Common myeloid progenitor, CD34-positive (primary cell): ENCODE data around the gene BCAP29.
A peak's percentile ranks its signal among the peaks of the same experiment; 100 is the strongest.
"Not testable (repeated sequence)": the region's sequence is repeated elsewhere in the genome, so short reads cannot be mapped to it uniquely, and the experiment has no call there.

Experiments
- CTCF ChIA-PET: fragments of 350-600 bp; sonication (Branson Sonifier 250); formaldehyde crosslinking; loops from one replicate; lab custom pipeline; 2021; ENCODE audit warnings: antibody characterized with exemption; lab: Charles Lee
- POLR2A ChIA-PET: fragments of 350-600 bp; sonication (Branson Sonifier 250); formaldehyde crosslinking; loops from one replicate; lab custom pipeline; 2021; ENCODE audit warnings: antibody characterized with exemption; lab: Charles Lee
- DNase-seq, 3 donors: peaks; one replicate each; pipeline versions ENCODE4 v3.0.0 to v3.0.0-alpha.2; 2013
- H3K27ac ChIP-seq, 2 experiments: 1 replicate in 1 of 2; 2 replicates in 1 of 2; pipeline ENCODE4 v1.7.0; 2013; ENCODE audit warnings: inconsistent platforms in 2 of 2, low read length in 2 of 2, mild to moderate bottlenecking in 2 of 2, low read depth in 1 of 2, moderate library complexity in 1 of 2; ENCODE audit not compliant: severe bottlenecking in 2 of 2, insufficient read depth in 1 of 2, poor library complexity in 1 of 2
- H3K27me3 ChIP-seq, 5 experiments: replicated peaks in 2 of 5; 1 replicate in 3 of 5; 2 replicates in 2 of 5; pipeline versions ENCODE4 v1.6.1 to v1.7.0; 2013; ENCODE audit warnings: low read length in 4 of 5, mild to moderate bottlenecking in 2 of 5, moderate library complexity in 2 of 5, inconsistent platforms in 1 of 5; ENCODE audit not compliant: insufficient read depth in 5 of 5, control insufficient read depth in 4 of 5
- H3K36me3 ChIP-seq, 4 experiments: 1 replicate in 2 of 4; 2 replicates in 2 of 4; pipeline versions ENCODE4 v1.6.1 to v1.7.0; 2013; ENCODE audit warnings: low read length in 3 of 4, control low read depth in 1 of 4, mild to moderate bottlenecking in 1 of 4; ENCODE audit not compliant: control insufficient read depth in 4 of 4, insufficient read depth in 4 of 4
- H3K4me1 ChIP-seq, 4 experiments: 1 replicate in 3 of 4; 2 replicates in 1 of 4; pipeline versions ENCODE4 v1.6.1 to v1.7.1; 2013; ENCODE audit warnings: low read length in 3 of 4, mild to moderate bottlenecking in 3 of 4, control low read depth in 1 of 4, inconsistent platforms in 1 of 4, moderate library complexity in 1 of 4; ENCODE audit not compliant: control insufficient read depth in 4 of 4, insufficient read depth in 4 of 4; ENCODE audit errors: control extremely low read depth in 1 of 4
- H3K4me3 ChIP-seq, 7 experiments: 1 replicate in 4 of 7; 2 replicates in 3 of 7; pipeline versions ENCODE4 v1.5.1 to v1.7.0; 2013; ENCODE audit warnings: mild to moderate bottlenecking in 7 of 7, low read length in 6 of 7, moderate library complexity in 6 of 7, inconsistent platforms in 2 of 7, low read depth in 2 of 7, control low read depth in 1 of 7; ENCODE audit not compliant: insufficient read depth in 4 of 7, control insufficient read depth in 1 of 7; ENCODE audit errors: extremely low read depth in 1 of 7
- H3K9me3 ChIP-seq, 5 experiments: 1 replicate in 4 of 5; 2 replicates in 1 of 5; pipeline versions ENCODE4 v1.6.1 to v1.7.1; 2013; ENCODE audit warnings: low read length in 4 of 5, mild to moderate bottlenecking in 2 of 5, inconsistent platforms in 1 of 5, low read depth in 1 of 5, moderate library complexity in 1 of 5; ENCODE audit not compliant: control insufficient read depth in 4 of 5, insufficient read depth in 2 of 5; ENCODE audit errors: control extremely low read depth in 1 of 5
- WGBS: methylation state at CpG from one replicate; pipeline ENCODE4 v1.1.5; 2013; ENCODE audit not compliant: insufficient coverage; 5-methylcytosine and 5-hydroxymethylcytosine counted together

BCAP29 gene

DNA sequence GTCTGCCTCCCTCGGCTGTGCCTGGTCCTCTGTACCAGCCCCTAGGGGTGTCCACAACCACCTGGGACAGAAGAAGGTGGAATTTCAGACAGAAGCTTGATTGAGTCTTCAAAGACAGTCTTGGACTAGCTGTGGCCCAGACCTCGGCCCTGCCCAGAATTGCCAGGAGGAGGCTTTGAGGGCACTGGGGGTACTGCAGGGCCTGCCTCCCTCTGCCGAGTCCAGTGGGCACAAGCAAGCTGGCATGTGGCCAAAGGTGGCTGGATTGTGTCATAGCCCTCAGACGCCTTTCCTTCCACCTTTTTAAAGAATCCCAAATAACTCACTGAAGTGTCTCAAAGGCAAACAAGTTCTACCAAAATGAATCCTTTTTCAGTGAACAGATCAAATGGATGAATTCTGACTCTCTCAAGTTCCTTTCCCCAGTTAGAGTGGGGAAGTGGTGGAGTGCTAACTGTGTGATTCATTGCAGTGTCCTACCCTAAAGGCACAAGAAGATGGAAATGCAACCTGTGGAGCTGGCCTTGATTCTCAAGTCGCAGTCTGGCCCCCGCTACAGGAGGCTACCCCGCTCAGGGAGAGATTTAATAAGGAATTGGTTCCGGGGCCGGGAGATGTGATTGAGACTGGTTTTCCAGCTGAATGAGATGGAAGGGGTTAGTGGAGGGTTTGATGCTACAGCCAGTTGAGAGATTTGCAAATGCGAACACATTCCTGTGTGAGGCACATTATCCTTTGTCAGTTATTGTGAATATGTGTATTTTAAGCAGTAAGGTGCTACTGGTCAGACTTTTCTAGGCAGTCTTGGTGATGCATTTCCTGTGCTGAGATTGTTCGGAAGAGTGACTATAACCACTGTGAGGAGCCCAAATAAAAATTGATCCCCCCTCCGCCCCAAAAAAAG is 51.8 kb downstream of the BCAP29 start:
- CTCF ChIA-PET: interaction anchor here (0.6 to 1.2 kb wide), 3 partner anchors 13 to 44 kb away, joined by 3 to 4 read pairs (median 4); no protein-coding TSS in a partner anchor
- peak in 2 of 3 donors; percentile 6 to 14 for DNase-seq

DNA sequence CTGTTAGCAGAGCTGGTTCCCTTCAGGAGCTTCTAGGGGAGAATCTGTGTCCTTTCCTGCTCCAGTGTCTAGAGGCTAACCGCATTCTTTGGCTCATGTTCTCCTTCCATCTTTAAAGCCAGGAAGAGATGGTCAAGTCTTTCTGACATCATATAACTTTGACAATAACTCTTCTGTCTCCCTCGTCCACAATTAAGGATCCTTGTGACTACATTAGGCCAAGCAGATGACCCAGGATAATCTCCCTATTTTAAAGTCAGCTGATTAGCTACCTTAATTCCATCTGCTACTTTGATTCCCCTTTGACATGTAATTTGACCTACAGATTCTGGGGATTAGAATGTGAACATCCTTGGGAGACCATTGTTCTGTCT is 52.4 kb downstream of the BCAP29 start:
- ChIA-PET CTCF (interaction anchor here (0.6 to 1.2 kb wide), 3 partner anchors 13 to 45 kb away, joined by 3 to 4 read pairs (median 4); no protein-coding TSS in a partner anchor), POLR2A (no interaction called here)
- Histone ChIP-seq H3K36me3 (no peaks in the 10 kb centered on the region), H3K9me3 (no peaks in the 10 kb centered on the region), H3K27me3 (no peaks in the 10 kb centered on the region), H3K4me3 (no peak overlapping the region), H3K4me1 (peaks cover 0 to 15% (median 6%) of the 10 kb centered on the region in 4 experiments), H3K27ac (no peak overlapping the region)
- 40% methylated on average over 1 of the region's 2 CpGs for WGBS
- no peak for DNase-seq

More for the DNA sequence above, 51.8 kb downstream of the BCAP29 start:
- H3K36me3 ChIP-seq: no peaks in the 10 kb centered on the region
- H3K27ac ChIP-seq: no peak overlapping the region
- no peak overlapping the region for H3K4me3 ChIP-seq
- H3K9me3 ChIP-seq: no peaks in the 10 kb centered on the region
- H3K27me3 ChIP-seq: no peaks in the 10 kb centered on the region
- WGBS: 98% methylated on average over 11 of the region's 12 CpGs
- POLR2A ChIA-PET: no interaction called here
- H3K4me1 ChIP-seq: peaks cover 0 to 15% (median 6%) of the 10 kb centered on the region in 4 experiments

- H3K27ac ChIP-seq: no peak overlapping the region
- CTCF ChIA-PET: interaction anchor here (1.0 to 1.8 kb wide), 2 partner anchors 15 to 19 kb away, joined by 3 to 4 read pairs; no protein-coding TSS in a partner anchor
- WGBS: 38% methylated on average over 1 of the region's 1 CpG
Measured at GRCh38 chr7:107638594-107638993, 58.5 kb downstream of the BCAP29 start.

GRCh38 chr7:107639070-107639469 is 59.0 kb downstream of the BCAP29 start:
- H3K9me3 ChIP-seq, DNase-seq, H3K27me3 ChIP-seq, H3K27ac ChIP-seq, H3K36me3 ChIP-seq, H3K4me3 ChIP-seq, H3K4me1 ChIP-seq: not testable (repeated sequence)
- POLR2A ChIA-PET: interaction anchor here (0.9 kb wide), 1 partner anchor 104 kb away, joined by 4 read pairs; no protein-coding TSS in a partner anchor
- WGBS: 83% methylated on average over 1 of the region's 2 CpGs
- CTCF ChIA-PET: interaction anchor here (1.0 to 1.8 kb wide), 2 partner anchors 16 to 19 kb away, joined by 3 to 4 read pairs; no protein-coding TSS in a partner anchor

More at GRCh38 chr7:107638594-107638993, 58.5 kb downstream of the BCAP29 start:
- DNase-seq: peak; percentile 10 to 68 (median 59)
- H3K27me3 ChIP-seq: no peaks in the 10 kb centered on the region
- peaks cover 5 to 8% (median 8%) of the 10 kb centered on the region in 4 experiments for H3K4me1 ChIP-seq
- no peaks in the 10 kb centered on the region for H3K36me3 ChIP-seq
- H3K4me3 ChIP-seq: no peak overlapping the region
- H3K9me3 ChIP-seq: no peaks in the 10 kb centered on the region
- POLR2A ChIA-PET: interaction anchor here (0.9 kb wide), 1 partner anchor 105 kb away, joined by 4 read pairs; no protein-coding TSS in a partner anchor

GRCh38 chr7:107641676-107642075 is 61.6 kb downstream of the BCAP29 start:
- Histone ChIP-seq H3K36me3 (no peaks in the 10 kb centered on the region), H3K4me1 (peaks cover 5 to 8% (median 8%) of the 10 kb centered on the region in 4 experiments), H3K27me3 (peaks cover 0 to 3% (median 0%) of the 10 kb centered on the region in 5 experiments), H3K27ac (no peak overlapping the region), H3K4me3 (no peak overlapping the region), H3K9me3 (no peaks in the 10 kb centered on the region)
- CTCF ChIA-PET: no interaction called here
- WGBS: no CpG with 5 or more reads among the region's 1 CpG
- POLR2A ChIA-PET: no interaction called here
- DNase-seq: no peak

GRCh38 chr7:107642501-107642900 is 62.5 kb downstream of the BCAP29 start:
- POLR2A ChIA-PET: no interaction called here
- CTCF ChIA-PET: no interaction called here
- 100% methylated on average over 2 of the region's 4 CpGs for WGBS

GRCh38 chr7:107643407-107643806 is 63.4 kb downstream of the BCAP29 start:
- Histone ChIP-seq H3K36me3 (no peaks in the 10 kb centered on the region), H3K27me3 (peaks cover 0 to 3% (median 0%) of the 10 kb centered on the region in 5 experiments), H3K27ac (no peak overlapping the region), H3K4me3 (no peak overlapping the region), H3K4me1 (peaks cover 4 to 5% (median 5%) of the 10 kb centered on the region in 4 experiments), H3K9me3 (no peaks in the 10 kb centered on the region)
- ChIA-PET POLR2A (no interaction called here), CTCF (no interaction called here)
- WGBS: no CpG with 5 or more reads among the region's 1 CpG
- no peak for DNase-seq

More at GRCh38 chr7:107642501-107642900, 62.5 kb downstream of the BCAP29 start:
- Histone ChIP-seq H3K9me3 (no peaks in the 10 kb centered on the region), H3K36me3 (no peaks in the 10 kb centered on the region), H3K27ac (no peak overlapping the region), H3K27me3 (peaks cover 0 to 3% (median 0%) of the 10 kb centered on the region in 5 experiments), H3K4me3 (no peak overlapping the region), H3K4me1 (peaks cover 5 to 8% (median 8%) of the 10 kb centered on the region in 4 experiments)
- DNase-seq: no peak
